IPS DF 6.9 (cell line): Measurements from ENCODE around the gene RRP7A.
A peak's percentile ranks its signal among the peaks of the same experiment; 100 is the strongest.
"Not testable (repeated sequence)": the region's sequence is repeated elsewhere in the genome, so short reads cannot be mapped to it uniquely, and the experiment has no call there.

Experiments used
- DNase-seq: peaks from one replicate; pipeline ENCODE4 v3.0.0-alpha.2; 2013; ENCODE audit warnings: low read depth, low spot score
- H3K27ac ChIP-seq: one replicate; pipeline ENCODE4 v1.5.1; 2013; ENCODE audit warnings: low read length, control low read depth
- H3K27me3 ChIP-seq: 2 replicates; pipeline ENCODE4 v1.6.1; 2013; ENCODE audit warnings: mild to moderate bottlenecking, low read length; ENCODE audit not compliant: control insufficient read depth, insufficient read depth
- H3K36me3 ChIP-seq: 2 replicates; pipeline ENCODE4 v1.6.1; 2013; ENCODE audit warnings: low read length; ENCODE audit not compliant: control insufficient read depth, insufficient read depth
- H3K4me1 ChIP-seq: 2 replicates; pipeline ENCODE4 v1.6.1; 2013; ENCODE audit warnings: low read length; ENCODE audit not compliant: control insufficient read depth, insufficient read depth
- H3K4me3 ChIP-seq: 2 replicates; pipeline ENCODE4 v1.5.1; 2013; ENCODE audit warnings: mild to moderate bottlenecking, low read length
- H3K9me3 ChIP-seq: 2 replicates; pipeline ENCODE4 v1.6.1; 2013; ENCODE audit warnings: low read length, inconsistent platforms; ENCODE audit not compliant: control insufficient read depth, insufficient read depth
- WGBS: extraction: QIAGEN DNeasy Blood & Tissue Kit; methylation state at CpG from one replicate; pipeline ENCODE4 v1.1.7; 2013; ENCODE audit warnings: mixed read lengths, missing lambda C conversion rate; ENCODE audit not compliant: insufficient read length, insufficient coverage; 5-methylcytosine and 5-hydroxymethylcytosine counted together

The RRP7A gene

GRCh38 chr22:42517103-42517502, 2.5 kb downstream of the RRP7A start:
- not testable (repeated sequence) for H3K4me1 ChIP-seq, H3K27me3 ChIP-seq, H3K9me3 ChIP-seq, DNase-seq, H3K36me3 ChIP-seq, H3K4me3 ChIP-seq, H3K27ac ChIP-seq
- no CpG with 5 or more reads among the region's 7 CpGs for WGBS

GRCh38 chr22:42515896-42516295, 3.7 kb downstream of the RRP7A start:
- H3K36me3 ChIP-seq: peaks cover 13% of the 10 kb centered on the region
- H3K4me3 ChIP-seq: no peak overlapping the region
- WGBS: no CpG with 5 or more reads among the region's 14 CpGs
- no peak for DNase-seq
- no peaks in the 10 kb centered on the region for H3K9me3 ChIP-seq
- no peaks in the 10 kb centered on the region for H3K27me3 ChIP-seq
- no peak overlapping the region for H3K27ac ChIP-seq
- H3K4me1 ChIP-seq: no peaks in the 10 kb centered on the region

GRCh38 chr22:42515304-42515703, 4.3 kb downstream of the RRP7A start:
- not testable (repeated sequence) for H3K4me1 ChIP-seq, H3K27me3 ChIP-seq, H3K4me3 ChIP-seq, DNase-seq, H3K27ac ChIP-seq, H3K9me3 ChIP-seq
- H3K36me3 ChIP-seq: peaks cover 13% of the 10 kb centered on the region
- no CpG with 5 or more reads among the region's 8 CpGs for WGBS

- peaks cover 13% of the 10 kb centered on the region for H3K36me3 ChIP-seq
- WGBS: no CpG with 5 or more reads among the region's 17 CpGs
- not testable (repeated sequence) for H3K4me1 ChIP-seq, H3K4me3 ChIP-seq, H3K27me3 ChIP-seq, H3K27ac ChIP-seq, H3K9me3 ChIP-seq, DNase-seq
These were observed 5.3 kb downstream of the RRP7A start for GRCh38 chr22:42514331-42514730.

- not testable (repeated sequence) for DNase-seq, H3K4me1 ChIP-seq, H3K9me3 ChIP-seq, H3K27me3 ChIP-seq, H3K4me3 ChIP-seq, H3K27ac ChIP-seq
- H3K36me3 ChIP-seq: peaks cover 10% of the 10 kb centered on the region
- WGBS: no CpG with 5 or more reads among the region's 22 CpGs
These were observed 7.2 kb downstream of the RRP7A start for GRCh38 chr22:42512273-42512990.

GRCh38 chr22:42511401-42511891, 8.2 kb downstream of the RRP7A start:
- Histone ChIP-seq H3K36me3 (peaks cover 10% of the 10 kb centered on the region), H3K4me1 (no peaks in the 10 kb centered on the region), H3K27ac (no peak overlapping the region), H3K4me3 (no peak overlapping the region), H3K9me3 (no peaks in the 10 kb centered on the region), H3K27me3 (no peaks in the 10 kb centered on the region)
- no CpG with 5 or more reads among the region's 10 CpGs for WGBS
- no peak for DNase-seq

GRCh38 chr22:42509548-42509947, 10.0 kb downstream of the RRP7A start:
- H3K36me3 ChIP-seq: peaks cover 10% of the 10 kb centered on the region
- H3K27ac ChIP-seq: no peak overlapping the region
- H3K4me3 ChIP-seq: no peak overlapping the region
- no peaks in the 10 kb centered on the region for H3K9me3 ChIP-seq
- DNase-seq: no peak
- WGBS: no CpG with 5 or more reads among the region's 15 CpGs
- H3K27me3 ChIP-seq: no peaks in the 10 kb centered on the region
- H3K4me1 ChIP-seq: no peaks in the 10 kb centered on the region

GRCh38 chr22:42508975-42509364, 10.6 kb downstream of the RRP7A start:
- no CpG with 5 or more reads among the region's 10 CpGs for WGBS
- H3K36me3 ChIP-seq, H3K4me3 ChIP-seq, H3K4me1 ChIP-seq, H3K9me3 ChIP-seq, H3K27ac ChIP-seq, DNase-seq, H3K27me3 ChIP-seq: not testable (repeated sequence)

GRCh38 chr22:42508327-42508974, 11.1 kb downstream of the RRP7A start:
- not testable (repeated sequence) for H3K4me1 ChIP-seq, H3K27ac ChIP-seq, H3K36me3 ChIP-seq, H3K9me3 ChIP-seq, H3K4me3 ChIP-seq, DNase-seq, H3K27me3 ChIP-seq
- WGBS: no CpG with 5 or more reads among the region's 11 CpGs

- H3K4me1 ChIP-seq: 0 out of 2 replicates have a peak, but pooled peaks cover 2% of the 10 kb centered on the region
- H3K4me3 ChIP-seq: peak overlapping the region; percentile 32; the same call in 1 of the 2 replicates
- no peaks in the 10 kb centered on the region for H3K36me3 ChIP-seq
- WGBS: no CpG with 5 or more reads among the region's 26 CpGs
- DNase-seq: no peak
- no peaks in the 10 kb centered on the region for H3K27me3 ChIP-seq
- H3K27ac ChIP-seq: no peak overlapping the region
- H3K9me3 ChIP-seq: no peaks in the 10 kb centered on the region
These were observed 18.8 kb downstream of the RRP7A start for GRCh38 chr22:42500836-42501179.
